IPS-NIHi7 (cell line): ENCODE results near the gene FSHR.
A peak's percentile ranks its signal among the peaks of the same experiment; 100 is the strongest.

ENCODE experiments used
- DNase-seq: peaks from one replicate; pipeline ENCODE4 v3.0.0; 2012; ENCODE audit warnings: mixed read lengths; ENCODE audit errors: extremely low spot score

Gene FSHR

DNA sequence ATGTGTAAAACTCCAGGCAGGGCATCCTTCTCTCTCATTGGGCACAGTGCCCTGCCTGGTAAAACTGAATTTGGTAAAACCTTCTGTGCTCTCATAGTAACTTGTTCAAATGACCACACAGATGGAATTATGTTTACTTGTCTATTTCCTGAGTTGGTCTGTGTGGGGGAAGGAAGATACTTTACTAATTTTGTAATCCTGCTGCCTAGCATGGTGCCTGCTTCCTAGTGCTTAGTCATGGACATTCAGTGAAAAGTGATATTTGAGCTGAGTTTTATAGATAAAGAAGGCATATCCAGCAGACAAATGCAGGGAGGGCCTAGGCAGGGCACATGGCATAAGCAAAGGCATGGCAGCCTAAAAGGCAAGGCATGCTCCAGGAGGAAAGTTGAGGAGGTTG is 199.4 kb downstream of the FSHR start:
- no peak for DNase-seq

DNA sequence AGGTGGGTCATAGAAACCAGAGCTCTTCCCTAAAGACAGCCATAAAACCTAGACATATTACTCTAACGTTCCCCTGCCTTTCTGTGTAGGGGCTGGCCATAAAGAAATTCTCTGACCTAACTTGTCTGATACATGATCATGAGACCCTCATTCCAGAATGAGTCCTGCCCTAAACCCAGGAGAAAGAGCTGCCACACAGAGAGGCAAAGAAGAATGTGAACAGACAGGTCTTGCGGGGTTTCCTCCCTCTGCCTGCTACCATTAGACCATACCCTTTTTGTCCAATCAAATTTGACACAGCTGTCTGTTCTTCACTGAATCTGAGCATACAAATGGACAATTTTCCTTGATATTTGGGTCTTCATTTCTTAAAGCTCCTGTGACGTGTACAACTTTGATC is 200.0 kb downstream of the FSHR start:
- no peak for DNase-seq

DNA sequence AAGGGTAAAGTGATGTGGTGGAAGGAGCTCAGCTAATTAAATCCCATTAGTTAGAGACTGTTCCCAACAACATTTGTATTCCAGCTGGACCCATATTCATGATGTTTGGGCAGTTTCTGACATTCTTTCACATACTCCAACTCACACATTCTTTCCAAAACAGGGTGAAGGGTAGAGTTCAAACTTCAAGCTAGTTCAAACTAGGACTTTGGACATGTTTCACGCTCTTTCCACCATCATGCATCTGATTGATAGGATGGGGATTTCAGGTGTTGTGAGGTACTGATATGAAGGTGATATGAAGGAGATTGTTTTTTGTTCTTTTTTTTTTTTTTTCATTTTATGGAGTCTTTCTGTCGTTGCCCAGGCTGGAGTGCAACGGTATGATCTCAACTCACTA is 201.7 kb downstream of the FSHR start:
- no peak for DNase-seq

DNA sequence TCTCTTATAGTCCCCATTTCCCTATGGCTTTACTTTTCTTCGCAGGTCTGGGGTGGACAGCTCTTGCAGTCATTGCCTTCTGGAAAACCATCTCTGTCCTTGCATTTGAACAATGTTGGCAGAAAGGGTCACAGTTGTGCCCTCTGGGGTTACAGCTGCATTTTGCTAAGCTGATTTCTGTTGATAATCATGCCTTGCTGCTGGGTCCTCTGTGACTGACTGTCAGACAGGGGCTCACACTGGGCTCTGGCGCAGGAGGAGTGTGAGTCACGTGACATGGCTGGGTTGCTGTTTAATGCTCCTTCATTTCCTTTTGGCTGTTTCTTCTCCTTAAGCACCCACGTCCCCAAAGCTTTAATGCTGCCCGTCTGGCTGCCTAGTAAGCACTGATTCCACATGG is 202.2 kb downstream of the FSHR start:
- DNase-seq: no peak

DNA sequence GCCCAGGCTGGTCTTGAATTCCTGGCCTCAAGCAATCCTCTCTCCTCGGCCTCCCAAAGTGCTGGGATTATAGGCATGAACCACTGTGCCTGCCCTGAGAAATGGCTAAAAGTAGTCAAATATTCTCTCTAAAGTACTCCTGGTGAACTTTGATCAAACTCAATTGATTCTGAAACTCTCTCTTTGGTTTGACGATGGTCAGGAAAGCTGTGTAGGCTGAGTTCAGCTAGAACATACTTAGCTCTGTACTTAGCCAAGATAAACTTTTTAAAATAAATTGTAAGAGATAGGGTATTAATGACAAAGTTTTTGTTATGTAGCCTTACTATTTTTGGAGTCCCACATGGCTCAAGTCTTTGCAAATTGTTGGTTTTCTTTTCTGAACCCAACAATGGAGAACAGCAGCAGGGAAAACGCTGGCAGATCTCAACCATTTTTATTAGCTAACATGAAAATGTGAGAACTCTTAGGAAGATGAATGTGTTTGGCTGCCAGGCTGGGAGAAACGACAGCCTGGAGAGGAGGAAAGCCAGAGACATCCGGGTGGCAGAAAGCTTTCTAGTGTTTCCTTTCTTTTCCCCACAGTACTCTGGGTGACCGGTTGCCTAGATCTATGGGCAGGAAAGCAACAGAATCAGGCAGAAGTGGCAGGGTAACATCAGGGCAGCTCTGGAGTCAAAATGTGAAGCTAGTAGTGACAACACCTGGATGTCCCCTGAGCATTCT is 205.8 kb downstream of the FSHR start:
- no peak for DNase-seq

DNA sequence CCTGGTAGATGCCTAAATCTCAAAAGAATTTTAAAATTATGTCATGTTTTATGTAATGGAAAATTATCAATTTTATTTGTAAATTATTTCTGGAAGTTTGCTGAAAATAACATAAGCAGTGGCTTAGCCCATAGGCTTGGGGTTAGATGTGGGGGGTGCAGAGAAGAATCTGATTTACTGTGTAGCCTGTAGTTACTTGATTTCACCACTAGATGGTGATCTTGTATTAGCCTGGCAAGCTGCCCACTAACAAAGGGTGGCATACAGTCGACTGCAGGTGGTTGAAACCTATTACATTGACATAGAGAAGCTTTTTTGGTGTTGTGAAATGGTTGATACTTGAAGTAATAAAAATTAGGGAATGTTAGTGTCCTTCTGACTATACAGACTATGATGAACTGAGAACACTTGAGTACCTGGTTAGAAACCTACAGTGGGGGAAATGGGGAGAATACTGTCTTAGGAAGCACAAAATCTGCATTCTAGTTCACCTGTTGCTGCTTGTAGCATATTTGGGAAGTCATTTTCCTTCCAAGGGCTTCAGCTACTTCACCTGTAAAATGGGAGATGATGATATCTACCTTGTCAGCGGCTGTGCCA is 207.8 kb downstream of the FSHR start:
- DNase-seq: peak; percentile 77

DNA sequence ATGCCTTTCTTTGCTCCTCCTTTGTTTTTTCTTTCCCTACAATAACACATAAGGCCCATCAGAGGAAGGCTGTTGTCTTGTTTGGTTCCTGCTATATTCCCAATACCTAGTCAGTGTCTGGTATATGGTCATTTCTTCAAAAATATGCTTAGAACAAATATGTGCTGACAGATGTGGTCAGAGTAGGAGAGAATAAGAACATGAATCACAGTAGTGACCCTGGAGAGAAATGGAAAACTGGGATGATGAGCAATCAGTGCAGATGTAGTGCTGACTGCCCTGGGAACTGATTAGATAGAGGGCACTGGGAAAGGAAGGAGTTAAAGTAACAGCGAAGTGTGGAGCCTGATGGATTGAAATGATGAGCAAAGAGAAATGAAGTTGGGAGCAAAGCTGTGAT is 209.4 kb downstream of the FSHR start:
- no peak for DNase-seq

DNA sequence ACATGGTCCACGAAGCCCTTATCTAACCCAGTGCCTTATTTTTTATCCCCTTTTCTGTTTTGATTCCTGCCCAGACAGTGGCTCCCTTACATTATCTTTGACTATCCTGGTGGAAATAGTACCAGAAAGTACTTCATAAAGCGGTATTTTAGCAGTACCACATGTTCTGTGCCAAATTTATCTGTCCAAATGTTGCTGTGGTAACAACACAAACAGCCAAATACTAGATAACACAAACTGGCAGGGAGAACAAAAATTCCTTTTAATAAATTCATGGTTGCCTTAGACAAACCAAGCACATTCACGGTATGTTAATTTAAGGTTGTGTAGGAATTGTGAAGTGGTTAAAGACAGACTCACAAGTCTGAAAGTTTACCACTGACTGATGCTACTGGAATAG is 210.9 kb downstream of the FSHR start:
- no peak for DNase-seq

DNA sequence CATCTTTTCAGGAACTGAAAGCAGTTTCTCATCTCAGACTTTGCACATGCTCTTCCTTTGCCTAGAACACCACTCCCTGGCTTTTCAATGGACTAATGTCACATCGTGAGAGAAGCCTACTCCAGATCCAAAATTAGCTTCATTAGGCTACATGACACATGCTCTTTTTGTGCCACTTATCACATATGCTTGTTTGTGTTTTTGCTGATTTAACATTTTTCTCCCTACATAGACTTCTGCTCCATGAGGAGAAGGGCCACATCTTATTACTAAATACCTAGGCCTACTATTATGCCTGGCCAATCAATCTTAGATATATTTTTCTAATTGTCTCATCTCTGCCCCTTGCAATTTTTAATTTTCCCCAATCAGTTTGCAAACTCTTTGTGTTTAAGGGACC is 212.4 kb downstream of the FSHR start:
- DNase-seq: no peak

DNA sequence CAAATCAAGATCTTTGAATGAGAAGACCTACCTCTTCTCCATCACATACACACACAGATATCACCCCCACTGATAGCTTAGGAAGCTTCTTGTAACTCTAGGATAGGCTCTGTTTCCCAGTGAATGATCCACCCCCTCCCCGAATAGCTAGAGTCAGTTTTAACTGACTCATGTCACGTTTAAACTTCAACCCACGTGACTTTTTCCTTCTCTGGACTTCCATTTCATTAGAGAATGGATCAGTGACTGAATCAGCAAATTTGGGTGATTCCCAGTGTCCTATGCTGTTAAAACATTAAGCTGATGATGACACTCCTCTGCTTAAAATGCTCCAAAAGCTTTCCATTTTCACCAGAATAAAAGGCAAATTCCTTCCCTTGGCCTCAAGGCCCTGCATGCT is 212.9 kb downstream of the FSHR start:
- no peak for DNase-seq

DNA sequence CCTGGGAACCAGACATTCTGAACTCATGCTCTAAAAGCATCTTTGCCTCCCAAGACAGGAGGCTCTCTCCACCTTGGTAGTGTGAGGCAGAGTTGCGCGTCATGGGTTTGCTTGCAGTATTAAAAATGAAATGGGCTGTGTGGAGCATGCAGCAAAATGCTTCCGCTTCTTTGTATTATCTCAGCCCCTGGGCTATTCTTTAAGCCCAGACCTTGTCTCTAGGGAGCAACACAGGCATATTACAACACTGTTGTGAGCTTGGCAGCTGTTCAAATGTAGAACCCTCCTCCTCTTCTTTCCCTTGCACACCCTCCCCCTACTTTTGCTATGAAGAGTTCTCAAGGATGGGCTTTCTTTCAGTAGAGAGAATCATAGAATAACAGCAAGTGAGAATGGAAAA is 213.7 kb downstream of the FSHR start:
- no peak for DNase-seq

DNA sequence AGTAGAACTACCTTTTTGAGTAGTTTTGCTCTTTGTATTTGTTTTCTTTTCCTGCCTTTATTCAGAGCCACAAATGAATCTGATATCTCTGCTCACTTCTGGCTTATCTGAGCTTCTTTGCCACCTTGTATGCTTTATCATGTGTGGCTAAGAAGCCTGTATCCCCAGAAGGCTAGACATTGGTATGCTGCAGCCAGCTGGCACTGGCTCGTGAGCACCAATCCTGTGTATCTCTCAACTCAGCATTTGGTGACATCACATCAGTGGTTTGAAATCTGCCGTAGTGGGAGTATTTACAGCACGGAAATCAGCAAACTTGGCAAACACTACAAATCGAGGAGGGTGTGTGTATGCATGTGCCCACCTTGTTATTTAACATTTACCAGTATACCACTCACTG is 215.1 kb downstream of the FSHR start:
- DNase-seq: no peak

DNA sequence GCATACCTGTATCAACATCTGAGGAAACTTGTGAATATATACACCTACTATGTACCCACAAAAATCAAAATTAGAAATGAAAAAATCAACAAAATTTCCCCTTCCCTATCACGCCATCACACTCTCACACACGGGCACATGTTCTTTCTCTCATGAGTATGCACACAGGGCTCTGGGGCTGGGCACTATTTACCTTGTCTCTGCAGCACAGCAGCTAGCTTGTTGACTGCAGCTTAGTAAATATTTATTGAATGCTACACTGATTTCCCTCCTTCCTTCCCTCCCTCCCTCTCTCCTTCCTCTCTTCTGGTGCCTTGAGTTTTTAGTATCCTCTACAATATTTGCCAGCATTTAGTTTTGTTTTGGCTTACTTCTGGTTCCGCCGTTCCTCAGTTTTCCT is 216.1 kb downstream of the FSHR start:
- DNase-seq: no peak

DNA sequence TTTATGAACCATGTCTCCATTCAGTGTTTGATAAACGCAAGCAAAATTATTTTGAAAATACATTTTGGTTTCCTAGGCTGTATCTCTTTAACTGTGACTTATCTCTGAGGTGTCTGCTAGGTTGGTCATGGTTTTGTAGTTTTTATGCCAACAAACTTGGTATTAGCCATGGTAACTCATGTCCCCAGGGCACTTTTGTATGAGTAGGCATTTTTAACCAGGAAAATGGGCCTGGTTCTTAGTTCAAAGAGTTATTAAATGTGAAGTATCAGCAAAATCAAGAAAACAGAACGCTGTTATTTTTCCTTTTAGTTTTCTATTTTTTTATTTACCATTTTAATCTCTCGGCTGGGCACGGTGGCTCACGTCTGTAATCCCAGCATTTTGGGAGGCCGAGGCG is 219.5 kb downstream of the FSHR start:
- no peak for DNase-seq

DNA sequence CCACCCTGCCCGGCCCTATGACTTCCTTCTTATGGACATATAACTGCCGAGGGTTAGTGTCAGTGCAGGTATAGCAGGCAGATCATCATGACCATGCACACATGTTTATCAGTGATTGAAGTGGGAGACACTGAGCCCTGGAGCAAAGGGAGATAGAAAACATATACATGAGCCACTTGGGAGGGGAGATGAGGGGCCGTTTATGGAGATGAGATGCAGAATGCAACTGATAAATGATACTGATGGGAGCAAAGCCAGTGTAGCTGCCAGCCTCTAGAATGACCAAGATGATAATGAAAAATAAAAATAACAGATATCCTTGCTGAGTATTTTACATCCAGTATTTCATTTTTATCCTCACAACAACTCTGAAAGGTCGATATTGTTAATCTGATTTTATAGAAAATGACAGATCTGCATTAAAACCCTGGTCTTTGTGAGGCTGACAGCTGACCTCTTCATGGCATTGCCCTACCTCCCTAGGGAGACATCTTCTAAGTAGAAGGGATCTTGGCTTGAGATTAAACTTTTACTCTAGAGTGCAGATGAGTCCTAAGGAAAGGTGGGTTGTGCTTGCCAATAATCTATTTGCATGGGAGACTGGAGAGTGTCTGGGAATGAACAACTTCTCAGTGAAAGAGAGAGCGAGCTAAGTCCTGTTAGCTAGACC is 220.4 kb downstream of the FSHR start:
- no peak for DNase-seq

DNA sequence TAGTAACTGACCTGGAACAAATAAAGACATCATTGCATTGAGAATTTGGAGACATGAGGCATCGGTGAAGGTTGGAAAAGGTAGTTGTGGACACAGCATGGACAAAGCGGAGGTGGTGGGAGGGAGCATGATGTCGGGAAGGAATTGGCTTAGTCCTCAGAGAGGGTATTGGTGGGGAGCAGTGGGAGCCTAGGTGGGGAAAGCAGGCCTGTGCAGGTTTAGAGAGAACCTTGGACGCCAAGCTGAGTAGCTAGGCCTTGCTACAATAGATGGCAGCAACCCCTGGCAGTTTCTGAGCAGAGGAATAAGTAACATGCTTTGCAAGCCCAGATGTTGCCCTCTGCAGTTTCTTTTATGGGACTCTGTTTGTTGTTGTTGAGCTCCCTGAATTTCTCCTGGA is 221.6 kb downstream of the FSHR start:
- DNase-seq: no peak

DNA sequence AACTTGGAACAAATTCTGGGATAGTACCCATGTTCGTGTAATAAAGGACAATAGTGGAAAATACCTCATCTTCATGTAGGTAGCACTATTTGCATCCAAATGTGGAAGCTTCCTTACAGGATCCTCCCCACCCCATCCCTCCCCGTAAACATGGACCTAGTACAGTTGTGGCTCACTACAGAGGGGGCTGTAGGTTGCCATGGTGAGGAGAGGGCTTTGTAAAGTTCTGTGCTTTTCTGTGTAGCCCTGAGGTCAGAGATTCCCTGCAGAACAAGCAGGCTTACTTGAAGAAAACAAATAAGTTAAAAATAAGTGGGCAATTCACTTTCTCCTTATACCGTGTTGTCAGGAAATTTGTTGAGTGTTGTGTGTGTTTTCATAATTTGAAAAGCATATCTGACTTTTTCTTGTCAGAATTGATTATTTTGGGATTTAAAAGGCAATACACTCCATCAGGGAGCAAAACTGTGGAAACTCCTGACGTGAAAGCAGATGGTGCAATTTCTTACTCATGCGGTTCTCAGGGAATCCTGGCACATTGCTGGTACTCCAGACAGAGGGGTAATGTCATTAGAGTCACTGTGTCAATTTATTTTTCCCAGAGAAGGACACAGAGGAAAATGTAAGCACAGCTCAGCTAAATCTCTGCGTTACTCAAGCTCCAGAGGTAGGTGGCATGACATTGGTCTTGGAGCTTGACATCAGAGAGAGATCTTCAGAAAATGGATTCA is 224.6 kb downstream of the FSHR start:
- DNase-seq: no peak

DNA sequence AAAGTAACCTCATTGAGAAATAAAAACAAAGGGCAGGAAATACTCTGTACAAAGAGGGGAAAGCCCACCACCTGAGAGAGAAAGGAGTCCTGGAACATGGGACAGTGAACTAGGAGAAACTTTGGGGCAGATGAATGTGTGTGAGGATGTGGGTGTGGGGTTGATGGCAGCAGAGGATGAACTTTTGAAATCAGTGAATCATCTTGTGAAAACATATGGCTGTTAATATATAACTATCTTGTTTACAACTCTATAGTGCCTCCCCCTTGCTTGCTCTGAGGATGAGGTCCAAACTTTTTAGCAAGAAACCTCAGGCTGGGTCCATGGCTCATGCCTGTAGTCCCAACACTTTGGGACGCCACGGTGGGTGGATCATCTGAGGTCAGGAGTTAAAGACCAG is 227.0 kb downstream of the FSHR start:
- no peak for DNase-seq

DNA sequence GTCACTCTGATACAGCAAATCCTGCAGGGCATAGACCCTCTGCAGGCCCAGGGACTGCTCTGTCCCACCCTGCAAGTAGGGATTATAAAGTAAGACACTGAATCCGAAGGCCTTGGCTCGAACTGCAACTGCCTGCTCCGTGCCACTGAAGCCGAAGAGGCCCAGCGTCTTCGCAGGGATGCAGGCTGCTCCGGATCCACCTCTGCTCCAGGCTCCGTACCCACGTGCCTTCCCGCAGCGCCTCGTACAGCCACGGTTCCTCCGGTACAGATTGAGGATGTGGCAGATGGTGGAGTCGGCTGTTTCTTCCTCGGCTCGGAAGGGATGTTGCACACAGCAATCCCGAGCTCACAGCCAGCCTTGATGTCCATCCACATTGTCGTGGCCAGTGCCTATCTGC is 238.4 kb downstream of the FSHR start:
- DNase-seq: no peak

DNA sequence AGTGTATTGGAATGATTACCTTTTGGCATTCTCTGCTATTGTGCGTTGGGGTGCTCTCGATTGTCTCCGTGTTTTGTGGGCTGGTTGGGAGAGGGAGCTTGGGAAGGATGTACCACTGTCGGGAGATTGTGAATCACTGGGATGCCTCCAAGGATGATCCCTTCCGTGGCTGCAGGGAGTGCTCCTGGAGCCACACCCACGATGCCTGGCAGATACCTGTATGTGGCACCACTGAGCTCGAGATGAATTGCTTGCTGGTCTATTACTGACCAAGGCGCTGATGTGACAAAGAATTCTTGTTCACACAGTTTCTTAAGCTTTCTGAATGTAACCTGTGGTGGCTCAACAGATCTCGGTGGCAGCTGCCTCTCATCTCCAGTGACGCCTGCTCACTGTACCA is 239.1 kb downstream of the FSHR start:
- no peak for DNase-seq

DNA sequence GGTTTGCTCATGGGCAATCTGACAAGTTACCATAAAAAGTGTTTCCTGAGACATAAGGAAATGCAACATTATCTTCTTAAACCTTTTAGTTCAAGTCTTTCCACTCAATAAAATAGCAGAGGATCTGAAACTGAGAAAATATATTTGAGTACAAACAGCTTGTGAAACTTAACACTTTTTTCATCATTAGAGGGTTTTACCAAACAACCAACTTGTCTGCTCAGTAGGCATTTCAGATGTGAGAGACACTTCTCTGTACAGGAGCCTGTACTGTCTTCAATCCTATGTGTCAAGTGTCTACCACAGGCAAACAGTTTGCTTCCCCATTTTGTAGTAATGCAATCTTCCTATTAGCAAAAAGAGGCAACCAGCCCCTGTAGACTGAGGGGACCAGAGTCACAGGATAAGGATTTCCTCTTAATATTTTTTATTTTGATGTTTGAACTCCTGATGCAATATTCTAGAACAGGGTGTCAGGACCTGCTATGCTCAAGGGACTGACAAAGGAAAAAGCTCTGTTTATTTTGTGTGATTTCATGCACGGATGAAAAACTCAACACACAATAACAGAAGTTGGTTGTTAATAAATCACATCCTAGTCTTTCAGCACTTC is 239.7 kb downstream of the FSHR start:
- DNase-seq: no peak
